ENCODE measurements around the gene ADGRB2.

The ADGRB2 gene

DNA sequence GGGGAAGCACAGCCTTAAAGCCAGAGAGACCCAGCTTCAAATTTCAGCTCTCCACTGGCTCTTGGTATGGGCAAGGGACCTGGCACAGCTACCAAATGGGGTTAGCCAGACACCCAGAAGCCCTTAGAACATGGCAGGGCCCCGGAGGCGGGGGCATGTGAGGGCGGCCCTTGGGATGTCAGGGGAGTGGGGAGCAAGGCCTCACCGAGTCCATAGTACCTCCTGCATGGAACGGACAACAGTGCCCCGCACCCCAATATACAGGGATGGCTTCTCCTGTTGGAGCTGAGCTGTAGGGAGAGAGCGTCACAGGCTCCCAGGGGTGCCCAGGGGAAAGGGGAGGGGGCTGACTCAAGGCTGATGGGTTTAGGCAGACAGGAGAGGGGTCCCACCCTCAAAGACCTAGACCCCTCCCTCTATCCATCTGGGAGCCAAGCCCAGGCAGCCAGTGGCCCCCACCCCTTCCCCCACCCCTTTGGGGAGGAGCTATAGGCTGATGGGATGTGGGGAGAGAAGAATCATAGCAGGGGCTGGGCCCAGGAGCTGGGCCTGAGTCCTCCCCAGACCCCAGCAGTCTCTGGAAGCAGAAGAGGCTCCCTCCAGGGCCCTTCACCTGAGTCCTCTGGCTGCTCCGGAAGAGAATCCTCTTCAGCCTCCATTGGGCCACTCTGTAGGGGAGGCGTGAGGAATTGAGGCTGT, 35.2 kb upstream of the ADGRB2 start:
- DNase-seq (no peak), ATAC-seq (ENCODE audit: insufficient read depth, low read depth) (peak; percentile 27; the same call in 1 of the 3 replicates)
- no peak overlapping the region for H3K4me2 ChIP-seq (ENCODE audit: insufficient read depth, low read length)
- peaks cover 12% of the 10 kb centered on the region; the same call in 1 of the 2 replicates for H3K4me1 ChIP-seq (ENCODE audit: insufficient read depth, low read length)
- H3K9ac ChIP-seq (ENCODE audit: low read depth, low read length): no peak overlapping the region
- no peaks in the 10 kb centered on the region for H3K36me3 ChIP-seq (ENCODE audit: insufficient read depth, low read length)
- no peaks in the 10 kb centered on the region for H3K27me3 ChIP-seq (ENCODE audit: insufficient read depth, low read length, poor library complexity)
- TF ChIP-seq, protein P1, sequence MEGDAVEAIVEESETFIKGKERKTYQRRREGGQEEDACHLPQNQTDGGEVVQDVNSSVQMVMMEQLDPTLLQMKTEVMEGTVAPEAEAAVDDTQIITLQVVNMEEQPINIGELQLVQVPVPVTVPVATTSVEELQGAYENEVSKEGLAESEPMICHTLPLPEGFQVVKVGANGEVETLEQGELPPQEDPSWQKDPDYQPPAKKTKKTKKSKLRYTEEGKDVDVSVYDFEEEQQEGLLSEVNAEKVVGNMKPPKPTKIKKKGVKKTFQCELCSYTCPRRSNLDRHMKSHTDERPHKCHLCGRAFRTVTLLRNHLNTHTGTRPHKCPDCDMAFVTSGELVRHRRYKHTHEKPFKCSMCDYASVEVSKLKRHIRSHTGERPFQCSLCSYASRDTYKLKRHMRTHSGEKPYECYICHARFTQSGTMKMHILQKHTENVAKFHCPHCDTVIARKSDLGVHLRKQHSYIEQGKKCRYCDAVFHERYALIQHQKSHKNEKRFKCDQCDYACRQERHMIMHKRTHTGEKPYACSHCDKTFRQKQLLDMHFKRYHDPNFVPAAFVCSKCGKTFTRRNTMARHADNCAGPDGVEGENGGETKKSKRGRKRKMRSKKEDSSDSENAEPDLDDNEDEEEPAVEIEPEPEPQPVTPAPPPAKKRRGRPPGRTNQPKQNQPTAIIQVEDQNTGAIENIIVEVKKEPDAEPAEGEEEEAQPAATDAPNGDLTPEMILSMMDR (IDR thresholded peaks at IDR 0.05; ENCODE audit: borderline replicate concordance, extremely low read depth, low read length, poor library complexity, severe bottlenecking): no peak
- no peak for TF ChIP-seq EZH2 (IDR thresholded peaks at IDR 0.05; ENCODE audit: borderline replicate concordance, low read depth, low read length, severe bottlenecking)
- H3K9me3 ChIP-seq (ENCODE audit: insufficient read depth, low read length, severe bottlenecking): no peaks in the 10 kb centered on the region
- no peak overlapping the region for H2AFZ ChIP-seq (ENCODE audit: low read depth, low read length)
- H3K79me2 ChIP-seq (ENCODE audit: insufficient read depth, low read length): no peaks in the 10 kb centered on the region
- H3K27ac ChIP-seq (ENCODE audit: low read length): no peak overlapping the region
- no peaks in the 10 kb centered on the region for H4K20me1 ChIP-seq (ENCODE audit: insufficient read depth, low read length)
- no peak overlapping the region for H3K4me3 ChIP-seq (ENCODE audit: low read depth in 1 of 2, low read length in 2 of 2)

DNA sequence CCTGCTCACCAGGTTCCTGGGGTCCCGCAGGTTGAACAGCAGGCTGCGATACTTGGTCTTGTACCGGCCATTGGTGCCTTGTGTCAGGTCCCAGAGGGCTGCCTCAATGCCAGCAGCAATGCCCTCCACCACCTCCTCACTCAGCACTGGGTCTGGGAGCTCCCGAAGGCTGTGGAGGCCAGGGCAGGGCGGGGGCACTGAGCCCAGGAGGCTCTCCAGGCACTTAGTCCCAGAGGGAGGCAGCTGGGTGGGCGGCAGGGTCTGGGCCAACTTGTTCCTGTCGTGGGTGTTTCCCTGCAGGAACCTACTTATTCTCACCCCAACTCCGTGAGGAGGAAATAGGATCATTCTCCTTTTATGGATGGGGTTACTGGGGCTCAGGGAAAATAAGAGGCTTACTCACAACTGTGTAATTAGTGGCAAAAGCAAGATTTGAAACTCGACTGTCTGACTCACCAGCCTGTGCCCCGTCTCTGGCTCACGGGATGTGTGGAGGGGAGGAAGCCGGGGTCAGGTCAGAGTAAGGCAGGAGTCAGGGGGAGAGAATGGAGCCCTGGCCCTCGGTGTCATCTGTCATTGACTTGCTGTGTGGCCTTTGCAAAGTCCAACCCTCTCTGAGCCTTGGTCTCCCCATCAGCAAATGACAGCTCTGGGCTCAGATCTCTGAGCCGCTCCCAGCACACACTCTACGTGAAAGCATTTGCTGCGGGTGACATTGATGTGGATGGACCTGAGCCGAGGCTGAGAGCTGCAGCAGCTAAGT, 34.5 kb upstream of the ADGRB2 start:
- Histone ChIP-seq H3K4me2 (ENCODE audit: insufficient read depth, low read length) (no peak overlapping the region), H3K9me3 (ENCODE audit: insufficient read depth, low read length, severe bottlenecking) (no peaks in the 10 kb centered on the region), H3K27ac (ENCODE audit: low read length) (no peak overlapping the region), H3K4me3 (ENCODE audit: low read depth in 1 of 2, low read length in 2 of 2) (no peak overlapping the region), H3K36me3 (ENCODE audit: insufficient read depth, low read length) (no peaks in the 10 kb centered on the region), H3K4me1 (ENCODE audit: insufficient read depth, low read length) (peaks cover 12% of the 10 kb centered on the region), H3K27me3 (ENCODE audit: insufficient read depth, low read length, poor library complexity) (no peaks in the 10 kb centered on the region), H3K79me2 (ENCODE audit: insufficient read depth, low read length) (no peaks in the 10 kb centered on the region), H4K20me1 (ENCODE audit: insufficient read depth, low read length) (no peaks in the 10 kb centered on the region), H2AFZ (ENCODE audit: low read depth, low read length) (no peak overlapping the region), H3K9ac (ENCODE audit: low read depth, low read length) (no peak overlapping the region)
- no peak for DNase-seq
- TF ChIP-seq, protein P1 (IDR thresholded peaks at IDR 0.05; ENCODE audit: borderline replicate concordance, extremely low read depth, low read length, poor library complexity, severe bottlenecking): no peak
- TF ChIP-seq EZH2 (IDR thresholded peaks at IDR 0.05; ENCODE audit: borderline replicate concordance, low read depth, low read length, severe bottlenecking): no peak
- ATAC-seq (ENCODE audit: insufficient read depth, low read depth): no peak

DNA sequence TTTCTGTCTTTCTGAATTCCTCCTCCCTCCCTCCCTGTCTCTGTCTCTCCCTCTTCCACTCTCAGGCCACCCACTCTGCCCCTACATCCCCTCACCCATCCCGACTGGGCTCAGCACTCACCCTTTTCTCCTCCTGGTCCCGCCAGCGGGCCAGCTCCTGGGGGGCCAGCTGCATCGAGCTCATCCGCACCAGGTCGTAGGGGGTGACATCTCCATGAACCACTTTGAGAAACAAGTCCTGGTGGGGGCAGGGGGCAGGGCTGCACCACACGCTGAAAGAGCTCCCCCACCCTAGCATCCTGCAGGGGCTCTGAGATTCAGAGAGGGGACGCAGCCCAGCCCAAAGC, 33.9 kb upstream of the ADGRB2 start:
- H3K9ac ChIP-seq (ENCODE audit: low read depth, low read length): no peak overlapping the region
- no peak overlapping the region for H3K4me2 ChIP-seq (ENCODE audit: insufficient read depth, low read length)
- H3K27me3 ChIP-seq (ENCODE audit: insufficient read depth, low read length, poor library complexity): no peaks in the 10 kb centered on the region
- TF ChIP-seq, protein P1 (IDR thresholded peaks at IDR 0.05; ENCODE audit: borderline replicate concordance, extremely low read depth, low read length, poor library complexity, severe bottlenecking): no peak
- TF ChIP-seq EZH2 (IDR thresholded peaks at IDR 0.05; ENCODE audit: borderline replicate concordance, low read depth, low read length, severe bottlenecking): no peak
- H3K27ac ChIP-seq (ENCODE audit: low read length): no peak overlapping the region
- no peaks in the 10 kb centered on the region for H3K79me2 ChIP-seq (ENCODE audit: insufficient read depth, low read length)
- no peaks in the 10 kb centered on the region for H4K20me1 ChIP-seq (ENCODE audit: insufficient read depth, low read length)
- ATAC-seq (ENCODE audit: insufficient read depth, low read depth): no peak
- H3K4me1 ChIP-seq (ENCODE audit: insufficient read depth, low read length): peaks cover 10% of the 10 kb centered on the region
- no peak overlapping the region for H2AFZ ChIP-seq (ENCODE audit: low read depth, low read length)
- H3K36me3 ChIP-seq (ENCODE audit: insufficient read depth, low read length): no peaks in the 10 kb centered on the region
- H3K4me3 ChIP-seq (ENCODE audit: low read depth in 1 of 2, low read length in 2 of 2): no peak overlapping the region
- no peak for DNase-seq
- no peaks in the 10 kb centered on the region for H3K9me3 ChIP-seq (ENCODE audit: insufficient read depth, low read length, severe bottlenecking)

Data from DND-41 (cell line).